K562 (cell line): ENCODE results near the gene MRPL33. TPM values are rescaled to one million over a fixed set of nuclear protein-coding genes. Genes with fewer than 3 reads are reported as not detected.

ENCODE experiments used
- CEBPB ChIP-seq: fragments of 450-650 bp; IDR thresholded peaks from 2 replicates; pipeline ENCODE4 v1.6.1; 2016; ENCODE audit warnings: missing genetic modification characterization, missing compliant biosample characterization
- E4F1 ChIP-seq: fragments of 250-450 bp; sonication (Bioruptor Pico); IDR thresholded peaks from 2 replicates; pipeline ENCODE4 v1.5.0; 2021; ENCODE audit warnings: mild to moderate bottlenecking, borderline replicate concordance
- FOXJ3 ChIP-seq: sonication (generic); formaldehyde crosslinking; IDR thresholded peaks from 2 replicates; pipeline ENCODE4 v1.4.0; 2020; ENCODE audit warnings: mild to moderate bottlenecking, missing genetic modification reagents
- GABPA ChIP-seq: fragments of 200-800 bp; sonication (Bioruptor generic); conservative IDR thresholded peaks from 2 replicates; pipeline ENCODE4 v1.6.1; 2016; ENCODE audit warnings: low read depth, missing genetic modification characterization, missing compliant biosample characterization
- KDM4B ChIP-seq, 2 experiments: fragments of 450-650 bp in 1 of 2; sonication (generic) in 1 of 2; IDR thresholded peaks; 2 replicates each; pipeline ENCODE4 v1.6.1; 2016 to 2017; ENCODE audit warnings: borderline replicate concordance in 2 of 2, antibody characterized with exemption in 1 of 2, low read depth in 1 of 2, mild to moderate bottlenecking in 1 of 2
- LCOR ChIP-seq: sonication (generic); formaldehyde crosslinking; IDR thresholded peaks from 2 replicates; pipeline ENCODE4 v1.8.0; 2022; ENCODE audit warnings: mild to moderate bottlenecking, missing genetic modification reagents
- LEF1 ChIP-seq: fragments of 450-650 bp; IDR thresholded peaks from 2 replicates; pipeline ENCODE4 v1.6.1; 2016; ENCODE audit warnings: mild to moderate bottlenecking
- MYNN ChIP-seq, 2 experiments: sonication (generic); formaldehyde crosslinking in 1 of 2; IDR thresholded peaks; 2 replicates each; pipeline versions ENCODE4 v1.5.0 to v1.6.1; 2016 to 2020; ENCODE audit warnings: antibody characterized with exemption in 1 of 2, missing genetic modification reagents in 1 of 2
- NFE2L1 ChIP-seq: fragments of 450-650 bp; IDR thresholded peaks from 2 replicates; pipeline ENCODE4 v1.6.1; 2016; ENCODE audit warnings: missing genetic modification characterization, low read depth, mild to moderate bottlenecking, missing compliant biosample characterization, moderate library complexity, borderline replicate concordance
- NR1H2 ChIP-seq: sonication (generic); formaldehyde crosslinking; IDR thresholded peaks from 2 replicates; pipeline ENCODE4 v1.4.0; 2020; ENCODE audit warnings: mild to moderate bottlenecking, missing genetic modification reagents
- POLR2B ChIP-seq: fragments of 450-650 bp; IDR thresholded peaks from 2 replicates; pipeline ENCODE4 v1.6.1; 2018; ENCODE audit warnings: low read depth; ENCODE audit not compliant: partially characterized antibody
- POU5F1 ChIP-seq: fragments of 150-350 bp; IDR thresholded peaks from 2 replicates; pipeline ENCODE4 v1.6.1; 2014; ENCODE audit warnings: borderline replicate concordance, low read length, low read depth, mild to moderate bottlenecking; ENCODE audit not compliant: partially characterized antibody
- TAL1 ChIP-seq: fragments of 450-650 bp; IDR thresholded peaks from 2 replicates; pipeline ENCODE4 v1.6.1; 2016; ENCODE audit warnings: mild to moderate bottlenecking
- ZNF584 ChIP-seq: fragments of 200-800 bp; sonication (Bioruptor generic); IDR thresholded peaks from 2 replicates; pipeline ENCODE4 v1.6.1; 2016; ENCODE audit warnings: low read depth, mild to moderate bottlenecking, missing genetic modification characterization, missing compliant biosample characterization
- polyA plus RNA-seq, 8 experiments: library from polyadenylated mRNA; depleted of rRNA in 4 of 8; stranded (reverse) in 5 of 8; unstranded in 3 of 8; fragments of >200 nt; fragmentation: Nextera tagmentation in 2 of 8; fragmentation: Illumina TruSeq in 1 of 8; extraction: Ambion mirVana in 2 of 8; extraction: Trizol in 1 of 8; gene quantifications; 2 replicates each; pipeline versions ENCODE4 v1.2.1 to v1.2.3, GENCODE V29; 2011 to 2014; ENCODE audit warnings: inconsistent platforms in 1 of 8, missing spikeins in 1 of 8
- total RNA-seq, 7 experiments: library from RNA; depleted of rRNA in 6 of 7; stranded (reverse); fragments of >200 nt in 6 of 7; fragmentation: Illumina TruSeq in 2 of 7; extraction: Trizol in 2 of 7; gene quantifications; 2 replicates each; pipeline versions ENCODE4 v1.2.1 to v1.2.3, GENCODE V29; 2011 to 2021; ENCODE audit warnings: low replicate concordance in 1 of 7

Gene MRPL33
- total and polyA plus RNA-seq, 9 of the 15 experiments (the other 6 are each of a cell fraction or from before 2014, with no cell fraction given) = 68.3 to 338 (median 226) TPM

DNA sequence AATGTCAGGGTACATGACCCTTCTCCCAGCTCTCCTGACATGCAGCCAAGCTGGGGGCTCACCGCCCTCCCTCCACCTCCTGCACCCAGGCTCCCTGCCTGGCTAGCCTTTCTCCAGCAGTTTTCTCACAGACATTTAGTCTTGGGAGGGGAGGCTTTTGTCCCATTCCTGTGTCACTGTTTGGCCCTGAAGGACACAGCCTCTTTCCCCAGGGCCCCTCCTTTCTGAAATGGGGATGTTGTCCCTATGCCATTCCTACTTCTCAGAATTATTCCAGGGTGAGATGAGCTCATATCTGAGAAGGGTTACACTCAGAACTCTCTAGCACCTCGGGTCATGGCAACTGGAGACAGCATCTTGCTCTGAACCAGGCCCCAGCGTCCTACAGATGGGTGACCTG is 47.3 kb upstream of the MRPL33 start (continued):
- TF ChIP-seq ZNF584 (CRISPR knock-in tag) = no peak
- TF ChIP-seq POU5F1 = no peak
- TF ChIP-seq NFE2L1 (tag) = no peak
- TF ChIP-seq MYNN (IDR thresholded peaks at IDR 0.05) = no peak
- TF ChIP-seq MYNN (CRISPR knock-in tag; IDR thresholded peaks at IDR 0.05) = no peak
- no peak for TF ChIP-seq GABPA (tag)
- no peak for TF ChIP-seq FOXJ3 (CRISPR knock-in tag)
- TF ChIP-seq POLR2B = no peak
- TF ChIP-seq KDM4B (IDR thresholded peaks at IDR 0.05; ENCODE audit: borderline replicate concordance in 2 of 2, low read depth in 1 of 2) = no peak
- no peak for TF ChIP-seq CEBPB (tag)
- TF ChIP-seq TAL1 = no peak
- TF ChIP-seq LEF1 = no peak
- no peak for TF ChIP-seq NR1H2
- no peak for TF ChIP-seq LCOR (CRISPR knock-in tag)
- TF ChIP-seq E4F1 (CRISPR knock-in tag) = no peak
